HL-60 (cell line): ENCODE results near the gene SEMA4A.

ENCODE experiments used
- POLR2AphosphoS5 ChIP-seq: IDR thresholded peaks from 2 replicates; pipeline ENCODE4 v1.6.1; 2012; ENCODE audit warnings: low read depth
- TF ChIP-seq, protein P1 (sequence below): IDR thresholded peaks from 2 replicates; pipeline ENCODE4 v1.6.1; 2012; ENCODE audit warnings: low read depth; ENCODE audit not compliant: insufficient replicate concordance

DNA sequence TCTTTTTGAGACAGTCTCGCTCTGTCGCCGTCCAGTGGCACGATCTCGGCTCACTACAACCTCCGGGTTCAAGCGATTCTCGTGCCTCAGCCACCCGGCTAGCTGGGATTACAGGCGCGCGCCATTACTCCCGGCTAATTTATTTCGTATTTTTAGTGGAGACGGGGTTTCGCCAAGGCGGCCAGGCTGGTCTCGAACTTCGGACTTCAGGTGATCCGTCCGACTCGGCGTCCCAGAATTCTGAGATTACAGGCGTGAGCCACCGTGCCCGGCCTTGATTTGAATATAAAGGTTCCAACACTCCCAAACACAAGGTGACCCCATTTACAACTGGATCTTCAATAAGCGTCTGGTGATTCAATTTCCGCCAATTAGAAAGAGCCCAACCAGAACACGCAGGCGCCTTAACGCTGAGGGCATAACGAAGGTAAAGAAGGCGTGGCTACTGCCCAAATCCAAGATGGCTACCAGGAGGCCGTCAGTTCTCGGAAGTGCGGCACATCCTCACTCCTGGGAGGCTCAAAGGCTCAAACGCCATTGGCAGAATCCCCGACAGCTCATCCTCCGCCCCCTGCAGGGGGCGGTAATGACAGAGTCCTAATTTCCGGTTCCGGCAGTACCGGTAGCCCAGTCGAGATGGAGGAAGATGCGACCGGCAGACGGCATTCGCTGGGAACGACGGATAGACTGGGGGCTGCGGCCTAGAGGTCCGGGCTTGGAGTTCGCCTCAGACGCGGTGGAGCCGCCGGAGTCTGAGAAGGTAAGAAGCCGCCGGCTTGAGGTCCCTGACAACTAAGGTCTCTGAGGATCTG is 40.3 kb downstream of the SEMA4A start, which contains the start of gene SLC25A44:
- TF ChIP-seq, protein P1, sequence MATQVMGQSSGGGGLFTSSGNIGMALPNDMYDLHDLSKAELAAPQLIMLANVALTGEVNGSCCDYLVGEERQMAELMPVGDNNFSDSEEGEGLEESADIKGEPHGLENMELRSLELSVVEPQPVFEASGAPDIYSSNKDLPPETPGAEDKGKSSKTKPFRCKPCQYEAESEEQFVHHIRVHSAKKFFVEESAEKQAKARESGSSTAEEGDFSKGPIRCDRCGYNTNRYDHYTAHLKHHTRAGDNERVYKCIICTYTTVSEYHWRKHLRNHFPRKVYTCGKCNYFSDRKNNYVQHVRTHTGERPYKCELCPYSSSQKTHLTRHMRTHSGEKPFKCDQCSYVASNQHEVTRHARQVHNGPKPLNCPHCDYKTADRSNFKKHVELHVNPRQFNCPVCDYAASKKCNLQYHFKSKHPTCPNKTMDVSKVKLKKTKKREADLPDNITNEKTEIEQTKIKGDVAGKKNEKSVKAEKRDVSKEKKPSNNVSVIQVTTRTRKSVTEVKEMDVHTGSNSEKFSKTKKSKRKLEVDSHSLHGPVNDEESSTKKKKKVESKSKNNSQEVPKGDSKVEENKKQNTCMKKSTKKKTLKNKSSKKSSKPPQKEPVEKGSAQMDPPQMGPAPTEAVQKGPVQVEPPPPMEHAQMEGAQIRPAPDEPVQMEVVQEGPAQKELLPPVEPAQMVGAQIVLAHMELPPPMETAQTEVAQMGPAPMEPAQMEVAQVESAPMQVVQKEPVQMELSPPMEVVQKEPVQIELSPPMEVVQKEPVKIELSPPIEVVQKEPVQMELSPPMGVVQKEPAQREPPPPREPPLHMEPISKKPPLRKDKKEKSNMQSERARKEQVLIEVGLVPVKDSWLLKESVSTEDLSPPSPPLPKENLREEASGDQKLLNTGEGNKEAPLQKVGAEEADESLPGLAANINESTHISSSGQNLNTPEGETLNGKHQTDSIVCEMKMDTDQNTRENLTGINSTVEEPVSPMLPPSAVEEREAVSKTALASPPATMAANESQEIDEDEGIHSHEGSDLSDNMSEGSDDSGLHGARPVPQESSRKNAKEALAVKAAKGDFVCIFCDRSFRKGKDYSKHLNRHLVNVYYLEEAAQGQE, result peak; percentile 60
- peak; percentile 83 for TF ChIP-seq POLR2AphosphoS5
